Gastrocnemius medialis (tissue), 4 donors: ENCODE measurements around the gene TRA2A. TPM values are rescaled to one million over a fixed set of nuclear protein-coding genes. Genes with fewer than 3 reads are reported as not detected.
"Not testable (repeated sequence)": the region's sequence is repeated elsewhere in the genome, so short reads cannot be mapped to it uniquely, and the experiment has no call there.

Source experiments
- ATAC-seq, 2 donors: fragments of 150-250 bp; one replicate each; pipeline ENCODE4 v1.9.1; 2016
- DNase-seq, 2 donors: peaks; one replicate each; pipeline ENCODE4 v3.0.0-alpha.2; 2019
- H3K27ac ChIP-seq, 4 donors: fragments of 200-600 bp; sonication (generic); 1 replicate in 1 of 4; 2 replicates in 3 of 4; pipeline ENCODE4 v1.5.1; 2016 to 2018; ENCODE audit warnings: mild to moderate bottlenecking in 2 of 4, moderate library complexity in 1 of 4
- H3K27me3 ChIP-seq, 3 donors: fragments of 200-600 bp; sonication (generic) in 2 of 3; 1 replicate in 1 of 3; 2 replicates in 2 of 3; pipeline versions ENCODE4 v1.5.1 to v1.6.0; 2016 to 2019; ENCODE audit warnings: mild to moderate bottlenecking in 1 of 3, moderate library complexity in 1 of 3
- H3K36me3 ChIP-seq, 2 donors: fragments of 200-600 bp; sonication (generic) in 1 of 2; one replicate each; pipeline ENCODE4 v1.5.1; 2017 to 2018
- H3K4me1 ChIP-seq, 2 donors: fragments of 200-600 bp; sonication (generic) in 1 of 2; one replicate each; pipeline ENCODE4 v1.5.1; 2016 to 2017; ENCODE audit warnings: mild to moderate bottlenecking in 2 of 2
- H3K4me3 ChIP-seq, 4 donors: fragments of 200-600 bp; sonication (generic) in 3 of 4; 1 replicate in 1 of 4; 2 replicates in 3 of 4; pipeline ENCODE4 v1.5.1; 2016 to 2019; ENCODE audit warnings: mild to moderate bottlenecking in 2 of 4
- H3K9me3 ChIP-seq, 3 donors: fragments of 200-600 bp; sonication (generic) in 2 of 3; 1 replicate in 1 of 3; 2 replicates in 2 of 3; pipeline ENCODE4 v1.5.1; 2016 to 2019
- CTCF ChIP-seq, 5 experiments: fragments of 450-650 bp in 3 of 5; fragments of 200-600 bp in 2 of 5; sonication (generic) in 2 of 5; IDR thresholded peaks in 4 of 5; conservative IDR thresholded peaks in 1 of 5; 1 replicate in 4 of 5; 2 replicates in 1 of 5; pipeline ENCODE4 v1.5.1; 2016 to 2019; ENCODE audit warnings: antibody characterized with exemption in 5 of 5, mild to moderate bottlenecking in 3 of 5, moderate library complexity in 3 of 5
- POLR2A ChIP-seq, 2 donors: fragments of 450-650 bp; IDR thresholded peaks; one replicate each; pipeline ENCODE4 v1.6.1; 2017; ENCODE audit warnings: antibody characterized with exemption in 2 of 2, mild to moderate bottlenecking in 2 of 2, moderate library complexity in 2 of 2
- in situ Hi-C, 4 donors: fragments of 200-750 bp; cut with MboI; loops; one replicate each; pipeline versions ENCODE4 v1.15.0 to v1.8.0; 2017; ENCODE audit warnings: low sequenced_read_pairs in 4 of 4
- intact Hi-C: fragments of 100-400 bp; cut with DNase I; formaldehyde crosslinking; loops from one replicate; pipeline ENCODE4 v1.15.1; 2023; ENCODE audit warnings: low total_unique reads
- total RNA-seq, 4 donors: library from RNA; depleted of rRNA; stranded (reverse); fragments of >200 nt; gene quantifications; one replicate each; pipeline versions ENCODE4 v1.1.0 to v1.2.3, GENCODE V29; 2016

TRA2A gene
- total RNA-seq, 4 donors from 2014 or later = 4.8 to 6.4 (median 5.7) TPM

- Histone ChIP-seq H3K27ac (no peak overlapping the region), H3K9me3 (no peaks in the 10 kb centered on the region), H3K4me3 (no peak overlapping the region), H3K27me3 (peaks cover 0 to 5% (median 0%) of the 10 kb centered on the region in 3 donors), H3K4me1 (no peaks in the 10 kb centered on the region), H3K36me3 (no peaks in the 10 kb centered on the region)
- ATAC-seq (no peak), DNase-seq (no peak)
- TF ChIP-seq CTCF (IDR thresholded peaks at IDR 0.05 in 4 of 5, conservative IDR thresholded peaks at IDR 0.05 in 1 of 5) = no peak
- no peak for TF ChIP-seq POLR2A (IDR thresholded peaks at IDR 0.05)
- intact Hi-C loops (no loop called here), in situ Hi-C loops (no loop called here)
These were observed 40.3 kb downstream of the TRA2A start for GRCh38 chr7:23491502-23491901.

GRCh38 chr7:23490357-23491135 lies 41.2 kb downstream of the TRA2A start:
- peaks cover 0 to 5% (median 0%) of the 10 kb centered on the region in 3 donors for H3K27me3 ChIP-seq
- H3K4me3 ChIP-seq = peak overlapping the region; percentile 47 to 58 (median 54)
- TF ChIP-seq CTCF (IDR thresholded peaks at IDR 0.05 in 4 of 5, conservative IDR thresholded peaks at IDR 0.05 in 1 of 5) (no peak), POLR2A (IDR thresholded peaks at IDR 0.05) (no peak)
- H3K9me3 ChIP-seq = no peaks in the 10 kb centered on the region
- H3K27ac ChIP-seq = peak overlapping the region in 2 of 4 donors; percentile 3 to 11
- H3K36me3 ChIP-seq = no peaks in the 10 kb centered on the region
- ATAC-seq (no peak), DNase-seq (peak in 1 of 2 donors; percentile 17)
- intact Hi-C loops = no loop called here
- in situ Hi-C loops = no loop called here
- H3K4me1 ChIP-seq = no peaks in the 10 kb centered on the region

DNA sequence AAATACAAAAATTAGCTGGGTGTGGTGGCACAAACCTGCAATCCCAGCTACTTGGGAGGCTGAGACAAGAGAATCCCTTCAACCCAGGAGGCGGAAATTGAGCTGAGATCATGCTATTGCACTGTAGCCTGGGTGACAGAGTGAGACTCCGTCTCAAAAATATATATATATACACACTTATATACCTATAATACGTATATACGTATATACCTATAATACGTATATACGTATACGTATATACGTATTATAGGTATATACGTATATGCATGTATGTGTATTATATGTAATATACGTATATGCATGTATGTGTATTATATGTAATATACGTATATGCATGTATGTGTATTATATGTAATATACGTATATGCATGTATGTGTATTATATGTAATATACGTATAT lies 43.1 kb downstream of the TRA2A start:
- H3K4me1 ChIP-seq, in situ Hi-C loops, H3K27ac ChIP-seq, H3K9me3 ChIP-seq, H3K27me3 ChIP-seq, intact Hi-C loops, ATAC-seq, H3K36me3 ChIP-seq, DNase-seq, H3K4me3 ChIP-seq: not testable (repeated sequence)

DNA sequence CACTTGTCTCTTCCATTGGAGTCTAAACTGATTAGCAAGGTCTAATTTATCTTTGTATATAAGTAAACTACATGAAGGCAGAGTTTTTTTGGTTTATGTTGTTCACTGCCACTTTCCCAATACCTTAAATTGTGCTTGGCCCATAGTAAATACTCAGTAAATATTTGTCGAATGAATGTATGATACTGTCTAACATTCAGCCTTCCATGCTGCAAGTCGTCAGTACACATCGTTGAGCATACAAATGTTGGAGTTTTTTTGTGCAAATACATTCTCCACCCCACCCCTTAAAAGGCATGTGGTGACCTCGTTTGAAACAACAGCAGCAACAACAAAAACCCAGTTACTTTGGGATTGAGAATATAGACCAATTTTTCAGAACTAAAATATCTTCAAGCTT lies 44.1 kb downstream of the TRA2A start:
- H3K9me3 ChIP-seq = no peaks in the 10 kb centered on the region
- intact Hi-C loops (no loop called here), in situ Hi-C loops (no loop called here)
- no peaks in the 10 kb centered on the region for H3K36me3 ChIP-seq
- ATAC-seq = no peak
- no peaks in the 10 kb centered on the region for H3K4me1 ChIP-seq
- peaks cover 0 to 9% (median 7%) of the 10 kb centered on the region in 3 donors for H3K27me3 ChIP-seq
- H3K27ac ChIP-seq = no peak overlapping the region
- DNase-seq = no peak
- TF ChIP-seq POLR2A (IDR thresholded peaks at IDR 0.05) (no peak), CTCF (IDR thresholded peaks at IDR 0.05 in 4 of 5, conservative IDR thresholded peaks at IDR 0.05 in 1 of 5) (no peak)
- H3K4me3 ChIP-seq = no peak overlapping the region

DNA sequence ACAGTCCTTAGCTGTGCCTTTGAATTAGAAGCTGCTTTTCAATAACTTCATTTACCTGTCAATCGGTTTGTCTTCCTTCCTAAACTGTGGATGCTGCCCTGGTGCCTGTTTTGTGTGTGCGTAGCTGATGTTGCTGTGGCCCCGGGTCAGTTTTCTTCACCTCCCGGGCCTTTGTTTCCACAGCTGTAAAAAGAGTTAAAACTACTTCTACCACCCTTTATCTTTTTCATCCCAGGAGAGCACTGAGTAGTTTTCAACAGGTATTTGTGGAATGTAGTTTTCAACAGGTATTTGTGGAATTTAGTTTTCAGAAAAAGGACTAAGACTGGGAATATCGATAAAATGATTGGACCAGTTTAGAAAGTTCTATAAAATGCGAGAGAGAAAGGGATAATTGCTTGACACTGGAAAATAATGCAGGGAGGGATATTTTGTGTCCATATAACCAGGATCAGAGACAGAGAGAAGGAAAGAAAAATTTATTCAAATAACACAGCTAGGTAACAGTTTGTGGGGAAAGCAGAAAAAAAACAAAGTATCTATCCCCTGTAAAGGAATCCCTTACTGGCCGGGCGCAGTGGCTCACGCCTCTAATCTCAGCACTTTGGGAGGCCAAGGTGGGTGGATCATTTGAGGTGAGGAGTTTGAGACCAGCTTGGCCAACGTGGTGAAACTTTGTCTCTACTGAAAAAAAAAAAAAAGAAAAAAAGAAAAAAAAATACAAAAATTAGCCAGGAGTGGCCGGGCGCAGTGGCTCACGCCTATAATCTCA lies 45.6 kb downstream of the TRA2A start:
- in situ Hi-C loops (no loop called here), intact Hi-C loops (no loop called here)
- Histone ChIP-seq H3K27ac (no peak overlapping the region), H3K36me3 (no peaks in the 10 kb centered on the region), H3K4me1 (no peaks in the 10 kb centered on the region), H3K9me3 (no peaks in the 10 kb centered on the region), H3K27me3 (peaks cover 0 to 9% (median 7%) of the 10 kb centered on the region in 3 donors), H3K4me3 (no peak overlapping the region)
- DNase-seq (no peak), ATAC-seq (no peak)
- no peak for TF ChIP-seq CTCF (IDR thresholded peaks at IDR 0.05 in 4 of 5, conservative IDR thresholded peaks at IDR 0.05 in 1 of 5)
- TF ChIP-seq POLR2A (IDR thresholded peaks at IDR 0.05) = no peak
